Large intestine (tissue), 3 donors: ENCODE data around the gene ENC1. TPM values are rescaled to one million over a fixed set of nuclear protein-coding genes. Genes with fewer than 3 reads are reported as not detected.

ENCODE experiments used
- DNase-seq, 2 donors: peaks; one replicate each; pipeline versions ENCODE4 v3.0.0 to v3.0.0-alpha.2; 2013
- H3K27ac ChIP-seq: one replicate; pipeline ENCODE4 v1.5.1; 2013; ENCODE audit warnings: low read length
- H3K27me3 ChIP-seq: 2 replicates; pipeline ENCODE4 v1.6.1; 2013; ENCODE audit warnings: low read length; ENCODE audit not compliant: control insufficient read depth, insufficient read depth
- H3K36me3 ChIP-seq: 2 replicates; pipeline ENCODE4 v1.6.1; 2013; ENCODE audit warnings: low read length; ENCODE audit not compliant: control insufficient read depth, insufficient read depth
- H3K4me1 ChIP-seq: one replicate; pipeline ENCODE4 v1.6.1; 2013; ENCODE audit warnings: low read length; ENCODE audit not compliant: control insufficient read depth, insufficient read depth
- H3K4me3 ChIP-seq: one replicate; pipeline ENCODE4 v1.5.1; 2013; ENCODE audit warnings: low read length
- H3K9me3 ChIP-seq: one replicate; pipeline ENCODE4 v1.6.1; 2013; ENCODE audit warnings: mild to moderate bottlenecking, low read depth, low read length, moderate library complexity; ENCODE audit not compliant: control insufficient read depth
- WGBS: methylation state at CpG from one replicate; pipeline ENCODE4 v1.1.5; 2013; ENCODE audit warnings: low lambda C conversion rate; ENCODE audit not compliant: insufficient coverage; 5-methylcytosine and 5-hydroxymethylcytosine counted together
- polyA plus RNA-seq: library from polyadenylated mRNA; unstranded; fragments of 120-200 nt; gene quantifications from one replicate; pipeline ENCODE4 v1.2.1, GENCODE V29; 2013

The ENC1 gene
- polyA plus RNA-seq, 1 donor = 122 TPM

- Histone ChIP-seq H3K9me3 (no peaks in the 10 kb centered on the region), H3K27ac (no peak overlapping the region), H3K36me3 (no peaks in the 10 kb centered on the region), H3K27me3 (no peaks in the 10 kb centered on the region), H3K4me3 (no peak overlapping the region), H3K4me1 (peaks cover 38% of the 10 kb centered on the region)
- whole genome bisulfite sequencing = 100% methylated on average over 2 of the region's 7 CpGs
- no peak for DNase-seq
These were observed 62.0 kb downstream of the ENC1 start for GRCh38 chr5:74578356-74579044.

Other genes starting within 250 kb of the ENC1 start
- 283 TPM for gene HEXB, start 44.5 kb upstream of the ENC1 start, polyA plus RNA-seq
- 26.1 TPM for gene GFM2, start 126.4 kb upstream of the ENC1 start, polyA plus RNA-seq
- 189 TPM for gene NSA2, start 126.5 kb upstream of the ENC1 start, polyA plus RNA-seq
- 3.7 TPM for gene FAM169A, start 225.7 kb upstream of the ENC1 start, polyA plus RNA-seq